Tibial artery (tissue), 4 donors: ENCODE measurements around the gene PDE7B.

Experiments
- DNase-seq, 2 donors: peaks; one replicate each; pipeline ENCODE4 v3.0.0-alpha.2; 2019
- H3K27ac ChIP-seq, 2 donors: fragments of 200-600 bp; sonication (generic) in 1 of 2; 1 replicate in 1 of 2; 2 replicates in 1 of 2; pipeline ENCODE4 v1.5.1; 2018 to 2019; ENCODE audit warnings: mild to moderate bottlenecking in 1 of 2
- H3K27me3 ChIP-seq, 2 donors: fragments of 200-600 bp; sonication (generic) in 1 of 2; one replicate each; pipeline versions ENCODE4 v1.5.1 to v1.6.0; 2016 to 2019
- H3K36me3 ChIP-seq, 3 donors: fragments of 200-600 bp; sonication (generic) in 2 of 3; one replicate each; pipeline ENCODE4 v1.5.1; 2016 to 2019; ENCODE audit warnings: mild to moderate bottlenecking in 2 of 3
- H3K4me1 ChIP-seq, 4 donors: fragments of 200-600 bp; sonication (generic) in 2 of 4; 1 replicate in 3 of 4; 2 replicates in 1 of 4; pipeline ENCODE4 v1.5.1; 2016 to 2019
- H3K4me3 ChIP-seq, 2 donors: fragments of 200-600 bp; sonication (generic) in 1 of 2; 1 replicate in 1 of 2; 2 replicates in 1 of 2; pipeline ENCODE4 v1.5.1; 2018 to 2019; ENCODE audit warnings: mild to moderate bottlenecking in 2 of 2
- H3K9me3 ChIP-seq, 3 donors: fragments of 200-600 bp; sonication (generic) in 1 of 3; one replicate each; pipeline ENCODE4 v1.5.1; 2016 to 2019
- intact Hi-C: fragments of 100-400 bp; cut with DNase I; formaldehyde crosslinking; loops from one replicate; pipeline ENCODE4 v1.15.0; 2023; ENCODE audit warnings: low total_unique reads
- TF ChIP-seq, protein P1 (sequence below), 2 experiments: fragments of 200-600 bp in 1 of 2; fragments of 450-650 bp in 1 of 2; IDR thresholded peaks; one replicate each; pipeline ENCODE4 v1.5.1; 2017 to 2019; ENCODE audit warnings: antibody characterized with exemption in 2 of 2, mild to moderate bottlenecking in 1 of 2, moderate library complexity in 1 of 2

PDE7B gene

DNA sequence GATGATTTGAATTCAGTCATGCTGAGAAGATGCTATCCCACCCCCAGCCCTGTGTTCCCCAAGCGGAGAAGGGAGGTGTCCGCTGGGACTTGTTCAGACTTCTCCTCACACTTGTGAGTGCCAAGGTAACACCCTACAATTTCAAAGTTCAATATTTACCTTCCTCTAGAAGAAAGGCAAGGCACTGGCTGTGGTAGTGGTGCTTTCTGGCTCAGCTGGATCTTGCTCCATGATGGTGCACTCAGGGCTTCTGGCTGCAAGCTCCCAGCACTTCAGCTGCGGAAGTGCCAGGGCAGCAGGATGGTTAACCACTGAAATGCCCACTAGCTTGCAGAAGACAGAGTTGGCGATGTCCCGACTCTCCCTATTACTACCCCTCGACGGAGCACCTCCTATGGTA, 263.2 kb downstream of the PDE7B start:
- H3K4me1 ChIP-seq, result no peaks in the 10 kb centered on the region
- TF ChIP-seq, protein P1, sequence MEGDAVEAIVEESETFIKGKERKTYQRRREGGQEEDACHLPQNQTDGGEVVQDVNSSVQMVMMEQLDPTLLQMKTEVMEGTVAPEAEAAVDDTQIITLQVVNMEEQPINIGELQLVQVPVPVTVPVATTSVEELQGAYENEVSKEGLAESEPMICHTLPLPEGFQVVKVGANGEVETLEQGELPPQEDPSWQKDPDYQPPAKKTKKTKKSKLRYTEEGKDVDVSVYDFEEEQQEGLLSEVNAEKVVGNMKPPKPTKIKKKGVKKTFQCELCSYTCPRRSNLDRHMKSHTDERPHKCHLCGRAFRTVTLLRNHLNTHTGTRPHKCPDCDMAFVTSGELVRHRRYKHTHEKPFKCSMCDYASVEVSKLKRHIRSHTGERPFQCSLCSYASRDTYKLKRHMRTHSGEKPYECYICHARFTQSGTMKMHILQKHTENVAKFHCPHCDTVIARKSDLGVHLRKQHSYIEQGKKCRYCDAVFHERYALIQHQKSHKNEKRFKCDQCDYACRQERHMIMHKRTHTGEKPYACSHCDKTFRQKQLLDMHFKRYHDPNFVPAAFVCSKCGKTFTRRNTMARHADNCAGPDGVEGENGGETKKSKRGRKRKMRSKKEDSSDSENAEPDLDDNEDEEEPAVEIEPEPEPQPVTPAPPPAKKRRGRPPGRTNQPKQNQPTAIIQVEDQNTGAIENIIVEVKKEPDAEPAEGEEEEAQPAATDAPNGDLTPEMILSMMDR (IDR thresholded peaks at IDR 0.05), result no peak

DNA sequence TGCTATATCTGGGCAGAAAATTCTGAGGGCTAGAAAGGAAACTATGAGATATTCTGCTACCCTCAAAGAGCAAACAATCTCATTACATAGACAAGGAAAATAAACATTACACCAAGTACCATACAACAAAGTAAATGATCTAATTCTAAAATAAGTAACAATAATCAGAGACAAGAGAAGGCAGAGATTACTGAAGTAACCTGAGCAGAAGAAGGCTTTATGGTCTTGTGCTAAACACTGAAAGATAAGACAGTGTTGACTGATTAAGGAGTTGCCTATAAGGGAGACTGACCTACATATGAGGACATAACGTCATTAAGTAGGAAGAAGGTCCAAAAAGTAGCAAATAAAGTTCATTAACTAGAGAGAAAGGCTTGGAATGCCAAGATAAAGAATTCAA, 264.4 kb downstream of the PDE7B start:
- H3K36me3 ChIP-seq, result no peaks in the 10 kb centered on the region
- H3K4me3 ChIP-seq, result no peak overlapping the region
- TF ChIP-seq, protein P1 (IDR thresholded peaks at IDR 0.05), result no peak
- intact Hi-C loops, result no loop called here
- H3K27ac ChIP-seq, result no peak overlapping the region
- no peaks in the 10 kb centered on the region for H3K9me3 ChIP-seq
- H3K27me3 ChIP-seq, result no peaks in the 10 kb centered on the region
- no peaks in the 10 kb centered on the region for H3K4me1 ChIP-seq
- DNase-seq, result no peak

More for the DNA sequence above, 263.2 kb downstream of the PDE7B start:
- Histone ChIP-seq H3K36me3 (no peaks in the 10 kb centered on the region), H3K9me3 (no peaks in the 10 kb centered on the region), H3K27me3 (no peaks in the 10 kb centered on the region), H3K4me3 (no peak overlapping the region), H3K27ac (no peak overlapping the region)
- intact Hi-C loops, result no loop called here
- DNase-seq, result no peak

GRCh38 chr6:136117081-136117480, 265.6 kb downstream of the PDE7B start:
- DNase-seq, result no peak
- no peak overlapping the region for H3K27ac ChIP-seq
- H3K9me3 ChIP-seq, result no peaks in the 10 kb centered on the region
- H3K4me1 ChIP-seq, result no peaks in the 10 kb centered on the region
- no peak overlapping the region for H3K4me3 ChIP-seq
- intact Hi-C loops, result no loop called here
- no peaks in the 10 kb centered on the region for H3K36me3 ChIP-seq
- H3K27me3 ChIP-seq, result no peaks in the 10 kb centered on the region
- TF ChIP-seq, protein P1 (IDR thresholded peaks at IDR 0.05), result no peak

GRCh38 chr6:136118787-136119186, 267.3 kb downstream of the PDE7B start:
- H3K36me3 ChIP-seq, result no peaks in the 10 kb centered on the region
- no peak for DNase-seq
- H3K4me3 ChIP-seq, result no peak overlapping the region
- intact Hi-C loops, result no loop called here
- H3K27me3 ChIP-seq, result no peaks in the 10 kb centered on the region
- TF ChIP-seq, protein P1 (IDR thresholded peaks at IDR 0.05), result no peak
- H3K9me3 ChIP-seq, result no peaks in the 10 kb centered on the region
- H3K27ac ChIP-seq, result no peak overlapping the region
- no peaks in the 10 kb centered on the region for H3K4me1 ChIP-seq

GRCh38 chr6:136123468-136123867, 272.0 kb downstream of the PDE7B start:
- no peaks in the 10 kb centered on the region for H3K9me3 ChIP-seq
- no peak for DNase-seq
- peaks cover 0 to 3% (median 0%) of the 10 kb centered on the region in 4 donors for H3K4me1 ChIP-seq
- intact Hi-C loops, result no loop called here
- H3K27me3 ChIP-seq, result no peaks in the 10 kb centered on the region
- no peaks in the 10 kb centered on the region for H3K36me3 ChIP-seq
- H3K27ac ChIP-seq, result no peak overlapping the region
- no peak overlapping the region for H3K4me3 ChIP-seq
- TF ChIP-seq, protein P1 (IDR thresholded peaks at IDR 0.05), result no peak

DNA sequence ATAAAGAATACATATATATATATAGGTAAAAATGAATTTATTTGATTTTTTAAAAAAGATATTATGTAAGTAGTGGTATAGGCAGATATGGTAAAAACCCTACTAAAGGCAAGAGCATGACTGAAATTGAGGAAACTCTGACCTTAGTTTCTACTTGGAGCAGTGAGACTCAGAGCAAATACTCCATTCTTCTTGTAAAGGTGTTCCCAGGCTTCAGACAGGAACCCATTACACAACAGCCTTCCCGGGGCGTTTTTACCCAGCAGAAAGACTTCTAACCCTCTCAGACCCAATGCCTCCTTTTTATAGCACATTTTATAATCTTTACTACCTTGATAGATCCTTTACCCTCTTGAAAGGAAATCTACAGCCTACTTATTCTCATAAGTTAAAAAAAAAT, 274.1 kb downstream of the PDE7B start:
- TF ChIP-seq, protein P1 (IDR thresholded peaks at IDR 0.05), result no peak
- Histone ChIP-seq H3K4me3 (no peak overlapping the region), H3K36me3 (no peaks in the 10 kb centered on the region), H3K9me3 (no peaks in the 10 kb centered on the region), H3K27ac (no peak overlapping the region), H3K27me3 (no peaks in the 10 kb centered on the region), H3K4me1 (peaks cover 0 to 3% (median 0%) of the 10 kb centered on the region in 4 donors)
- no peak for DNase-seq
- intact Hi-C loops, result no loop called here
